ENCODE results near the gene FAM120B. TPM values are rescaled to one million over a fixed set of nuclear protein-coding genes. Genes with fewer than 3 reads are reported as not detected.

The FAM120B gene
- total RNA-seq, 2 donors from 2014 or later, result 14.7 to 18.6 TPM

- Histone ChIP-seq H3K4me1 (peaks cover 0 to 5% of the 10 kb centered on the region in 2 donors), H3K4me3 (no peak overlapping the region), H3K9me3 (no peaks in the 10 kb centered on the region), H3K36me3 (peaks cover 42% of the 10 kb centered on the region), H3K27ac (no peak overlapping the region), H3K27me3 (no peaks in the 10 kb centered on the region)
- no peak for DNase-seq (ENCODE audit: low spot score)
- no peak for TF ChIP-seq CTCF (IDR thresholded peaks at IDR 0.05)
Observed at GRCh38 chr6:170402318-170403040, 95.9 kb downstream of the FAM120B start.

- H3K36me3 ChIP-seq, result peaks cover 37% of the 10 kb centered on the region
Observed at GRCh38 chr6:170403451-170403850, 96.9 kb downstream of the FAM120B start.

GRCh38 chr6:170404036-170404435 lies 97.5 kb downstream of the FAM120B start:
- H3K9me3 ChIP-seq, result no peaks in the 10 kb centered on the region
- no peaks in the 10 kb centered on the region for H3K27me3 ChIP-seq
- no peak overlapping the region for H3K4me3 ChIP-seq
- no peak for DNase-seq (ENCODE audit: low spot score)
- H3K36me3 ChIP-seq, result peaks cover 32% of the 10 kb centered on the region
- H3K27ac ChIP-seq, result no peak overlapping the region
- H3K4me1 ChIP-seq, result peaks cover 0 to 5% of the 10 kb centered on the region in 2 donors
- no peak for TF ChIP-seq CTCF (IDR thresholded peaks at IDR 0.05)

More at GRCh38 chr6:170403451-170403850, 96.9 kb downstream of the FAM120B start:
- Histone ChIP-seq H3K27me3 (no peaks in the 10 kb centered on the region), H3K9me3 (no peaks in the 10 kb centered on the region), H3K27ac (no peak overlapping the region), H3K4me1 (peaks cover 0 to 5% of the 10 kb centered on the region in 2 donors), H3K4me3 (no peak overlapping the region)
- DNase-seq (ENCODE audit: low spot score), result no peak
- no peak for TF ChIP-seq CTCF (IDR thresholded peaks at IDR 0.05)

GRCh38 chr6:170404697-170405096 lies 98.1 kb downstream of the FAM120B start:
- Histone ChIP-seq H3K4me3 (no peak overlapping the region), H3K36me3 (peaks cover 31% of the 10 kb centered on the region), H3K9me3 (no peaks in the 10 kb centered on the region), H3K27ac (no peak overlapping the region), H3K4me1 (peaks cover 0 to 5% of the 10 kb centered on the region in 2 donors), H3K27me3 (no peaks in the 10 kb centered on the region)
- no peak for DNase-seq (ENCODE audit: low spot score)
- TF ChIP-seq CTCF (IDR thresholded peaks at IDR 0.05), result no peak

- no peak overlapping the region for H3K4me3 ChIP-seq
- H3K9me3 ChIP-seq, result no peaks in the 10 kb centered on the region
- H3K27ac ChIP-seq, result no peak overlapping the region
- TF ChIP-seq CTCF (IDR thresholded peaks at IDR 0.05), result no peak
- H3K36me3 ChIP-seq, result peaks cover 31% of the 10 kb centered on the region
- peaks cover 0 to 5% of the 10 kb centered on the region in 2 donors for H3K4me1 ChIP-seq
- no peak for DNase-seq (ENCODE audit: low spot score)
- H3K27me3 ChIP-seq, result no peaks in the 10 kb centered on the region
Observed at GRCh38 chr6:170405311-170405975, 98.9 kb downstream of the FAM120B start.

Measured in right atrium auricular region (tissue), 2 donors.